HepG2 (cell line): ENCODE data around the gene TCTA. TPM values are rescaled to one million over a fixed set of nuclear protein-coding genes. Genes with fewer than 3 reads are reported as not detected.

Experiments used
- FUBP1 ChIP-seq: sonication (generic); formaldehyde crosslinking; IDR thresholded peaks from 2 replicates; pipeline ENCODE4 v1.5.1; 2020; ENCODE audit warnings: missing genetic modification reagents, mild to moderate bottlenecking, borderline replicate concordance
- HBP1 ChIP-seq: IDR thresholded peaks from 2 replicates; pipeline ENCODE4 v1.6.1; 2016; ENCODE audit warnings: low read depth, control low read depth
- MYC ChIP-seq: sonication (generic); formaldehyde crosslinking; IDR thresholded peaks from 2 replicates; pipeline ENCODE4 v1.9.0; 2021; ENCODE audit warnings: missing genetic modification reagents, borderline replicate concordance
- MZF1 ChIP-seq: sonication (generic); formaldehyde crosslinking; IDR thresholded peaks from 2 replicates; pipeline ENCODE4 v1.8.1; 2023; ENCODE audit warnings: mild to moderate bottlenecking, missing genetic modification reagents, borderline replicate concordance
- PAX8 ChIP-seq: sonication (generic); formaldehyde crosslinking; IDR thresholded peaks from 2 replicates; pipeline ENCODE4 v1.8.0; 2022; ENCODE audit warnings: mild to moderate bottlenecking, missing genetic modification reagents, borderline replicate concordance
- REPIN1 ChIP-seq: sonication (generic); formaldehyde crosslinking; IDR thresholded peaks from 2 replicates; pipeline ENCODE4 v1.8.0; 2022; ENCODE audit warnings: missing genetic modification reagents, low read depth, mild to moderate bottlenecking, borderline replicate concordance
- SRF ChIP-seq: IDR thresholded peaks from 2 replicates; pipeline ENCODE4 v1.6.1; 2011; ENCODE audit warnings: mild to moderate bottlenecking, low read depth, low read length, moderate library complexity
- ZHX2 ChIP-seq, 2 experiments: sonication (generic) in 1 of 2; formaldehyde crosslinking in 1 of 2; IDR thresholded peaks; 2 replicates each; pipeline versions ENCODE4 v1.6.1 to v1.9.0; 2014 to 2022; ENCODE audit warnings: antibody characterized with exemption in 1 of 2, borderline replicate concordance in 1 of 2, inconsistent platforms in 1 of 2, low read depth in 1 of 2, missing genetic modification reagents in 1 of 2
- ZNF256 ChIP-seq: sonication (generic); formaldehyde crosslinking; conservative IDR thresholded peaks from 2 replicates; pipeline ENCODE4 v1.4.0; 2020; ENCODE audit warnings: missing genetic modification reagents
- ZNF331 ChIP-seq: sonication (generic); formaldehyde crosslinking; IDR thresholded peaks from 2 replicates; pipeline ENCODE4 v1.4.0; 2020; ENCODE audit warnings: missing genetic modification reagents
- ZNF446 ChIP-seq: sonication (generic); formaldehyde crosslinking; IDR thresholded peaks from 2 replicates; pipeline ENCODE4 v1.5.0; 2020; ENCODE audit warnings: mild to moderate bottlenecking, missing genetic modification reagents
- ZNF724P ChIP-seq: sonication (generic); formaldehyde crosslinking; IDR thresholded peaks from 2 replicates; pipeline ENCODE4 v1.8.0; 2022; ENCODE audit warnings: missing genetic modification reagents, borderline replicate concordance
- ZNF788 ChIP-seq: sonication (generic); formaldehyde crosslinking; IDR thresholded peaks from 2 replicates; pipeline ENCODE4 v1.5.0; 2020; ENCODE audit warnings: mild to moderate bottlenecking, missing genetic modification reagents, borderline replicate concordance
- polyA plus RNA-seq, 8 experiments: library from polyadenylated mRNA; depleted of rRNA in 3 of 8; stranded (reverse) in 7 of 8; unstranded in 1 of 8; fragments of >200 nt; fragmentation: Illumina TruSeq in 4 of 8; extraction: Trizol in 4 of 8; gene quantifications; 2 replicates each; pipeline versions ENCODE4 v1.2.1 to v1.2.3, GENCODE V29; 2011 to 2016; ENCODE audit warnings: low read depth in 4 of 8, missing spikeins in 1 of 8, mixed read lengths in 1 of 8; ENCODE audit not compliant: insufficient read depth in 1 of 8
- total RNA-seq, 5 experiments: library from RNA; depleted of rRNA; stranded (reverse); fragments of >200 nt; fragmentation: Illumina TruSeq; extraction: Trizol; gene quantifications; 2 replicates each; pipeline ENCODE4 v1.2.3, GENCODE V29; 2016; ENCODE audit warnings: low read depth in 1 of 5
- TF ChIP-seq, protein P1 (sequence below): sonication (generic); formaldehyde crosslinking; IDR thresholded peaks from 2 replicates; pipeline ENCODE4 v1.4.0; 2020; ENCODE audit warnings: low read depth, mild to moderate bottlenecking, missing genetic modification reagents
- TF ChIP-seq, protein P2 (sequence below): sonication (generic); formaldehyde crosslinking; IDR thresholded peaks from 2 replicates; pipeline ENCODE4 v1.4.0; 2020; ENCODE audit warnings: mild to moderate bottlenecking, missing genetic modification reagents

TCTA gene
- total and polyA plus RNA-seq, 2 of the 13 experiments (the other 11 are each of a cell fraction or from before 2014, with no cell fraction given), result 8.3 to 13.2 TPM

GRCh38 chr3:49411968-49412631, at the start of gene TCTA, which contains the start of gene RHOA (continued):
- no peak; the same call in 1 of the 2 replicates for TF ChIP-seq HBP1 (CRISPR knock-in tag)
- TF ChIP-seq PAX8 (CRISPR knock-in tag), result 0 out of 2 replicates have a peak, but pooled peaks have one; percentile 8
- TF ChIP-seq REPIN1 (CRISPR knock-in tag), result peak; percentile 77
- TF ChIP-seq ZNF788 (CRISPR knock-in tag), result peak; percentile 76; the same call in 1 of the 2 replicates
- TF ChIP-seq FUBP1 (CRISPR knock-in tag), result no peak
- TF ChIP-seq ZNF256, result no peak; the same call in 1 of the 2 replicates
- TF ChIP-seq, protein P1, sequence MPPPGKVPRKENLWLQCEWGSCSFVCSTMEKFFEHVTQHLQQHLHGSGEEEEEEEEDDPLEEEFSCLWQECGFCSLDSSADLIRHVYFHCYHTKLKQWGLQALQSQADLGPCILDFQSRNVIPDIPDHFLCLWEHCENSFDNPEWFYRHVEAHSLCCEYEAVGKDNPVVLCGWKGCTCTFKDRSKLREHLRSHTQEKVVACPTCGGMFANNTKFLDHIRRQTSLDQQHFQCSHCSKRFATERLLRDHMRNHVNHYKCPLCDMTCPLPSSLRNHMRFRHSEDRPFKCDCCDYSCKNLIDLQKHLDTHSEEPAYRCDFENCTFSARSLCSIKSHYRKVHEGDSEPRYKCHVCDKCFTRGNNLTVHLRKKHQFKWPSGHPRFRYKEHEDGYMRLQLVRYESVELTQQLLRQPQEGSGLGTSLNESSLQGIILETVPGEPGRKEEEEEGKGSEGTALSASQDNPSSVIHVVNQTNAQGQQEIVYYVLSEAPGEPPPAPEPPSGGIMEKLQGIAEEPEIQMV (CRISPR knock-in tag), result no peak
- TF ChIP-seq ZNF446 (CRISPR knock-in tag), result no peak
- TF ChIP-seq ZHX2 (IDR thresholded peaks at IDR 0.05; ENCODE audit: low read depth), result 0 out of 2 replicates have a peak, but pooled peaks have one; percentile 13
- TF ChIP-seq ZHX2 (CRISPR knock-in tag; IDR thresholded peaks at IDR 0.05; ENCODE audit: borderline replicate concordance), result no peak
- 0 out of 2 replicates have a peak, but pooled peaks have one; percentile 27 for TF ChIP-seq MZF1 (CRISPR knock-in tag)
- peak; percentile 59 for TF ChIP-seq ZNF331
- TF ChIP-seq, protein P2, sequence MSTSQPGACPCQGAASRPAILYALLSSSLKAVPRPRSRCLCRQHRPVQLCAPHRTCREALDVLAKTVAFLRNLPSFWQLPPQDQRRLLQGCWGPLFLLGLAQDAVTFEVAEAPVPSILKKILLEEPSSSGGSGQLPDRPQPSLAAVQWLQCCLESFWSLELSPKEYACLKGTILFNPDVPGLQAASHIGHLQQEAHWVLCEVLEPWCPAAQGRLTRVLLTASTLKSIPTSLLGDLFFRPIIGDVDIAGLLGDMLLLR (CRISPR knock-in tag), result peak; percentile 84
- TF ChIP-seq MYC (CRISPR knock-in tag), result peak; percentile 85
- no peak for TF ChIP-seq SRF
- peak; percentile 53; the same call in 1 of the 2 replicates for TF ChIP-seq ZNF724P (CRISPR knock-in tag)
